AG10803 (cell line): ENCODE measurements around the gene SETD6.

ENCODE experiments used
- DNase-seq: peaks from one replicate; pipeline ENCODE4 v3.0.0; 2010; ENCODE audit warnings: low read depth
- H3K4me3 ChIP-seq: 2 replicates; pipeline ENCODE4 v1.5.1; 2011; ENCODE audit warnings: mild to moderate bottlenecking, low read length, control low read depth
- CTCF ChIP-seq: conservative IDR thresholded peaks from 2 replicates; pipeline ENCODE4 v1.5.1; 2011; ENCODE audit warnings: mild to moderate bottlenecking, low read length, control low read depth, inconsistent platforms

The SETD6 gene

GRCh38 chr16:58509256-58510096 is 5.8 kb upstream of the SETD6 start:
- no peak for DNase-seq
- TF ChIP-seq CTCF = no peak
- no peak overlapping the region for H3K4me3 ChIP-seq

GRCh38 chr16:58510097-58510775 is 5.1 kb upstream of the SETD6 start:
- no peak overlapping the region for H3K4me3 ChIP-seq
- DNase-seq = no peak
- no peak for TF ChIP-seq CTCF

GRCh38 chr16:58510776-58511628 is 4.3 kb upstream of the SETD6 start:
- H3K4me3 ChIP-seq = no peak overlapping the region
- no peak for DNase-seq
- no peak for TF ChIP-seq CTCF

GRCh38 chr16:58511933-58512815 is 3.1 kb upstream of the SETD6 start:
- peak; percentile 45 for DNase-seq
- peak; percentile 71 for TF ChIP-seq CTCF
- H3K4me3 ChIP-seq = no peak overlapping the region

GRCh38 chr16:58513874-58514273 is 1.4 kb upstream of the SETD6 start:
- no peak for DNase-seq
- no peak for TF ChIP-seq CTCF
- H3K4me3 ChIP-seq = no peak overlapping the region

GRCh38 chr16:58515871-58516767 is 802 bp downstream of the SETD6 start:
- peak overlapping the region; percentile 85 for H3K4me3 ChIP-seq
- no peak for DNase-seq
- no peak for TF ChIP-seq CTCF
